ENCODE results near the gene TMA16.

- TF ChIP-seq, protein P1, sequence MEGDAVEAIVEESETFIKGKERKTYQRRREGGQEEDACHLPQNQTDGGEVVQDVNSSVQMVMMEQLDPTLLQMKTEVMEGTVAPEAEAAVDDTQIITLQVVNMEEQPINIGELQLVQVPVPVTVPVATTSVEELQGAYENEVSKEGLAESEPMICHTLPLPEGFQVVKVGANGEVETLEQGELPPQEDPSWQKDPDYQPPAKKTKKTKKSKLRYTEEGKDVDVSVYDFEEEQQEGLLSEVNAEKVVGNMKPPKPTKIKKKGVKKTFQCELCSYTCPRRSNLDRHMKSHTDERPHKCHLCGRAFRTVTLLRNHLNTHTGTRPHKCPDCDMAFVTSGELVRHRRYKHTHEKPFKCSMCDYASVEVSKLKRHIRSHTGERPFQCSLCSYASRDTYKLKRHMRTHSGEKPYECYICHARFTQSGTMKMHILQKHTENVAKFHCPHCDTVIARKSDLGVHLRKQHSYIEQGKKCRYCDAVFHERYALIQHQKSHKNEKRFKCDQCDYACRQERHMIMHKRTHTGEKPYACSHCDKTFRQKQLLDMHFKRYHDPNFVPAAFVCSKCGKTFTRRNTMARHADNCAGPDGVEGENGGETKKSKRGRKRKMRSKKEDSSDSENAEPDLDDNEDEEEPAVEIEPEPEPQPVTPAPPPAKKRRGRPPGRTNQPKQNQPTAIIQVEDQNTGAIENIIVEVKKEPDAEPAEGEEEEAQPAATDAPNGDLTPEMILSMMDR (IDR thresholded peaks at IDR 0.05), result no peak
- TF ChIP-seq POLR2AphosphoS2 (conservative IDR thresholded peaks at IDR 0.05; ENCODE audit: low read length), result no peak
- TF ChIP-seq SMC3 (IDR thresholded peaks at IDR 0.05), result no peak
- TF ChIP-seq, protein P2, sequence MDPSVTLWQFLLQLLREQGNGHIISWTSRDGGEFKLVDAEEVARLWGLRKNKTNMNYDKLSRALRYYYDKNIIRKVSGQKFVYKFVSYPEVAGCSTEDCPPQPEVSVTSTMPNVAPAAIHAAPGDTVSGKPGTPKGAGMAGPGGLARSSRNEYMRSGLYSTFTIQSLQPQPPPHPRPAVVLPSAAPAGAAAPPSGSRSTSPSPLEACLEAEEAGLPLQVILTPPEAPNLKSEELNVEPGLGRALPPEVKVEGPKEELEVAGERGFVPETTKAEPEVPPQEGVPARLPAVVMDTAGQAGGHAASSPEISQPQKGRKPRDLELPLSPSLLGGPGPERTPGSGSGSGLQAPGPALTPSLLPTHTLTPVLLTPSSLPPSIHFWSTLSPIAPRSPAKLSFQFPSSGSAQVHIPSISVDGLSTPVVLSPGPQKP (IDR thresholded peaks at IDR 0.05; ENCODE audit: low read depth, low read length), result no peak
- TF ChIP-seq POLR2A (IDR thresholded peaks at IDR 0.05; ENCODE audit: low read length), result no peak
- no peak for TF ChIP-seq RAD21 (conservative IDR thresholded peaks at IDR 0.05 in 1 of 2, IDR thresholded peaks at IDR 0.05 in 1 of 2)
- no peak for TF ChIP-seq JUNB (IDR thresholded peaks at IDR 0.05)
- TF ChIP-seq FOSL2 (IDR thresholded peaks at IDR 0.05), result no peak
- TF ChIP-seq FOSL2 (CRISPR knock-in tag; IDR thresholded peaks at IDR 0.05), result no peak
- no peak for TF ChIP-seq RCOR1 (IDR thresholded peaks at IDR 0.05; ENCODE audit: low read depth, low read length)
These were observed 74.4 kb downstream of the TMA16 start for GRCh38 chr4:163568843-163569242.

All from A549 (cell line).